Measurements from ENCODE around the gene NDUFAF7. TPM values are rescaled to one million over a fixed set of nuclear protein-coding genes. Genes with fewer than 3 reads are reported as not detected.

Gene NDUFAF7, protein sequence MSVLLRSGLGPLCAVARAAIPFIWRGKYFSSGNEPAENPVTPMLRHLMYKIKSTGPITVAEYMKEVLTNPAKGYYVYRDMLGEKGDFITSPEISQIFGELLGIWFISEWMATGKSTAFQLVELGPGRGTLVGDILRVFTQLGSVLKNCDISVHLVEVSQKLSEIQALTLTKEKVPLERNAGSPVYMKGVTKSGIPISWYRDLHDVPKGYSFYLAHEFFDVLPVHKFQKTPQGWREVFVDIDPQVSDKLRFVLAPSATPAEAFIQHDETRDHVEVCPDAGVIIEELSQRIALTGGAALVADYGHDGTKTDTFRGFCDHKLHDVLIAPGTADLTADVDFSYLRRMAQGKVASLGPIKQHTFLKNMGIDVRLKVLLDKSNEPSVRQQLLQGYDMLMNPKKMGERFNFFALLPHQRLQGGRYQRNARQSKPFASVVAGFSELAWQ
- total RNA-seq: 11.4 and 20.7 TPM in 2 replicates

DNA sequence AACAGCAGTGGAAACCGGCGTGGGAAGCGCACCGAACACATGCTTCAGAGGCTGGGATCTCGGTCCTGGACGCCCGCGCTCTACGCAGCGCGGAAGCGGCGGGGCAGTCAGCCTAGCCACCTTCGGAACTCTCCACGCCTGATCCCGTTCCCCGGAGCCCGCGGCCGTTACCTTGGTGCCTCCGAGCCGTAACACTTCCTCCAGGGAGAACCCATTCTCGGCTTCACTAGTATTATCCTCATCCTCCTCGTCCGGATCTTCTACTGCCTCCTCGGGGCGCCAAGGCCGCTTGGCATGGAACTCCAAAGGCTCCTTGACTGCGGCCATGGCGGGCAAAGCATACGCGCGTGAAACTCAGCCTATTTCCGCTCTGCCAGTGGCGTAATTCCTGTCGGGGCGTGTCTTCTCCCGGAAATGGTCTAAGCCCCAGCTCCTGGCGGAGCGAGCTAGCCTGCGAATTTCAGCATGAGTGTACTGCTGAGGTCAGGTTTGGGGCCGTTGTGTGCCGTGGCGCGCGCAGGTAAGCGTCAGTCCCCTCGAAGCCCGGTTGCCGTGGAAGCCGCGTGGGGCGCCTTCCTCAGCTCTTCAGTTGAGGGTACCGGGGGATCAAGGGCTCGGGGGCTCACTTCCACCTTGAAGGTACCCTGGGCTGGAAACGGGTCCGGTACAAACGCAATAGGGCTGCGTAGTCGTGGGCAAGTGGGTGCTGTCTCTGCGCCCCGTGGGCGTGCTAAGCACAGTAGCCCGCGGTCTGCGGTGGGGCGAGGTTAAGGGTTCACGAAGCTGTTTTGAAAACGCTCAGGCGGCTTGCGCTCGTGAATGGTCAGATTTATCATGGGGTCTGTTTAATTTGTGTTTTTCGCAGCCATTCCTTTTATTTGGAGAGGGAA lies at the start of gene NDUFAF7, which contains the start of gene CEBPZ:
TSS of gene NDUFAF7 (plus strand) at position 418 of the 890 bp plus-strand sequence. CDS start at position 466, 48 bp downstream.
TSS of gene CEBPZ (minus strand) at position 356 of the 890 bp plus-strand sequence. CDS start at position 327, 29 bp downstream.

DNA sequence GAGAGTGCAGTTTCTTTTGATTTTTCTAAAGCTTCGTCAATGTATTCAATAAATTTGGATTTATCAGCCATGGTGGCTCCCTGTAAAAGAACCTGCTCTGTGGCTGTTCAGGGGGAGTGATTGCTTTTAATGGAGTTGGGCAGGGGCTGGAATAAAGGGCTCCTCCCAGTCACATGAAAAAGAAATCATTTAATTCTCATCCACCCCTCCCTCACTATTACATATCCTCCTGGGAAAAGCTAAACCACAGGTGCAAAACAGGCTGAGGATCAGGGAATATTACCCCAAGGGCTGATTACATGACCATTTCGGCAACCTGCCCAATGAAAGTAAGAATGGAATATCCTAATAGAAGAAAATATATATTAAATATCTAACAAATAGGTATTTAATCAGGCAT lies 42.9 kb upstream of the NDUFAF7 start, which contains the start of gene SULT6B1:
TSS of gene SULT6B1 (minus strand) at position 101 of the 400 bp plus-strand sequence. CDS start at position 71, 30 bp downstream.

GRCh38 chr2:37196320-37197195 lies 34.9 kb upstream of the NDUFAF7 start, which contains the start of gene CEBPZOS:
Gene CEBPZOS, plus strand, starts transcription at chr2:37196496. Its CDS starts 3,209 bp downstream, at chr2:37199705.

Other genes with a start within 250 kb of the NDUFAF7 start
- 27.9 and 28.7 TPM in 2 replicates for gene HEATR5B, start 147.3 kb upstream of the NDUFAF7 start, total RNA-seq
- 6.5 and 7.1 TPM in 2 replicates for gene GPATCH11, start 147.1 kb upstream of the NDUFAF7 start, total RNA-seq
- 23.7 and 98.2 TPM in 2 replicates for gene EIF2AK2, start 74.7 kb upstream of the NDUFAF7 start, total RNA-seq
- gene SULT6B1, start 43.0 kb upstream of the NDUFAF7 start, total RNA-seq: not detected in 2 replicates
- 13.0 and 17.9 TPM in 2 replicates for gene CEBPZOS, start 35.2 kb upstream of the NDUFAF7 start, total RNA-seq
- gene CEBPZ, start 62 bp upstream of the NDUFAF7 start, total RNA-seq: 60.4 and 71.6 TPM in 2 replicates
- gene PRKD3, start 93.2 kb downstream of the NDUFAF7 start, total RNA-seq: 60.0 and 75.0 TPM in 2 replicates
- gene QPCT, start 113.0 kb downstream of the NDUFAF7 start, total RNA-seq: 20.8 and 27.2 TPM in 2 replicates

All from epithelial cell of umbilical artery (primary cell).